DND-41 (cell line): Measurements from ENCODE around the gene CPM.

Experiments
- EZH2 ChIP-seq: IDR thresholded peaks from 3 replicates; pipeline ENCODE4 v1.6.1; 2012; ENCODE audit warnings: borderline replicate concordance, low read depth, mild to moderate bottlenecking, moderate library complexity, low read length, inconsistent platforms; ENCODE audit not compliant: severe bottlenecking
- TF ChIP-seq, protein P1 (sequence below): IDR thresholded peaks from 2 replicates; pipeline ENCODE4 v1.5.1; 2012; ENCODE audit warnings: borderline replicate concordance, low read length, moderate library complexity, mild to moderate bottlenecking; ENCODE audit not compliant: poor library complexity, severe bottlenecking; ENCODE audit errors: extremely low read depth

DNA sequence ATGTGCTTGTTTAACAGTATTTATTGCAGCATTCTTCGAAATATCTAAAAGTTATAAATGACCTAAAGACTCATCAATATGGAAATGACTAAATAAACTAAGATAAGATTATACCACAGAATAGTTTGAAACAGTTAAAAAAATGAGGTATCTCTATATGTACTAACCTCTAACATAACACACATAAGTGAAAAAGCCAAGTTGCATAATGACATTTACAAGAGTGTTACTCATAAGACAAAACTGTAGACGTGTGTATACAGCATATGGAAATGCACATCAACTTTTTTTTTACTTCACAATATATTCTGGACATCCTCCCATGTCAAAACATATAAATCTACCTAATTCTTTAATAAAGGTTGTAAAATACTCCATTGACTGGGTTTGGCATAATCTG lies 22.8 kb downstream of the CPM start:
- TF ChIP-seq, protein P1, sequence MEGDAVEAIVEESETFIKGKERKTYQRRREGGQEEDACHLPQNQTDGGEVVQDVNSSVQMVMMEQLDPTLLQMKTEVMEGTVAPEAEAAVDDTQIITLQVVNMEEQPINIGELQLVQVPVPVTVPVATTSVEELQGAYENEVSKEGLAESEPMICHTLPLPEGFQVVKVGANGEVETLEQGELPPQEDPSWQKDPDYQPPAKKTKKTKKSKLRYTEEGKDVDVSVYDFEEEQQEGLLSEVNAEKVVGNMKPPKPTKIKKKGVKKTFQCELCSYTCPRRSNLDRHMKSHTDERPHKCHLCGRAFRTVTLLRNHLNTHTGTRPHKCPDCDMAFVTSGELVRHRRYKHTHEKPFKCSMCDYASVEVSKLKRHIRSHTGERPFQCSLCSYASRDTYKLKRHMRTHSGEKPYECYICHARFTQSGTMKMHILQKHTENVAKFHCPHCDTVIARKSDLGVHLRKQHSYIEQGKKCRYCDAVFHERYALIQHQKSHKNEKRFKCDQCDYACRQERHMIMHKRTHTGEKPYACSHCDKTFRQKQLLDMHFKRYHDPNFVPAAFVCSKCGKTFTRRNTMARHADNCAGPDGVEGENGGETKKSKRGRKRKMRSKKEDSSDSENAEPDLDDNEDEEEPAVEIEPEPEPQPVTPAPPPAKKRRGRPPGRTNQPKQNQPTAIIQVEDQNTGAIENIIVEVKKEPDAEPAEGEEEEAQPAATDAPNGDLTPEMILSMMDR = no peak
- TF ChIP-seq EZH2 = no peak
